Activated CD4-positive, alpha-beta memory T cell treated with anti-CD3 and anti-CD28 coated beads for 36 hours (primary cell): ENCODE data around the gene ADO. TPM values are rescaled to one million over a fixed set of nuclear protein-coding genes. Genes with fewer than 3 reads are reported as not detected.

Experiments used
- CTCF ChIA-PET: fragments of 350-600 bp; sonication (Branson Sonifier 250); formaldehyde crosslinking; loops from one replicate; lab custom pipeline; 2021; ENCODE audit warnings: antibody characterized with exemption, inconsistent platforms; lab: Charles Lee
- POLR2A ChIA-PET: fragments of 350-600 bp; sonication (Branson Sonifier 250); formaldehyde crosslinking; loops from one replicate; lab custom pipeline; 2021; ENCODE audit warnings: antibody characterized with exemption; lab: Charles Lee
- DNase-seq: peaks from one replicate; pipeline ENCODE4 v3.0.0-alpha.2; 2020
- H3K27ac Mint-ChIP-seq: one replicate; pipeline ENCODE4 v1.8.0; 2021; ENCODE audit warnings: mixed read lengths
- H3K27me3 Mint-ChIP-seq: one replicate; pipeline ENCODE4 v1.8.0; 2021; ENCODE audit warnings: mixed read lengths
- H3K36me3 Mint-ChIP-seq: one replicate; pipeline ENCODE4 v1.8.0; 2021; ENCODE audit warnings: mixed read lengths
- H3K4me1 Mint-ChIP-seq: one replicate; pipeline ENCODE4 v1.8.0; 2021; ENCODE audit warnings: low read depth, mixed read lengths
- H3K4me3 Mint-ChIP-seq: one replicate; pipeline ENCODE4 v1.8.0; 2021; ENCODE audit warnings: mild to moderate bottlenecking, mixed read lengths
- H3K9me3 Mint-ChIP-seq: one replicate; pipeline ENCODE4 v1.8.0; 2021; ENCODE audit warnings: mixed read lengths
- intact Hi-C: fragments of 100-400 bp; cut with micrococcal nuclease; formaldehyde crosslinking; loops from one replicate; pipeline ENCODE4 v1.15.1; 2023
- total RNA-seq, 2 experiments: library from RNA; stranded (reverse); gene quantifications; one replicate each; pipeline ENCODE4 v1.2.3, GENCODE V29; 2021

ADO gene
- total RNA-seq, 2 experiments from 2014 or later: 26.7 to 27.1 TPM

DNA sequence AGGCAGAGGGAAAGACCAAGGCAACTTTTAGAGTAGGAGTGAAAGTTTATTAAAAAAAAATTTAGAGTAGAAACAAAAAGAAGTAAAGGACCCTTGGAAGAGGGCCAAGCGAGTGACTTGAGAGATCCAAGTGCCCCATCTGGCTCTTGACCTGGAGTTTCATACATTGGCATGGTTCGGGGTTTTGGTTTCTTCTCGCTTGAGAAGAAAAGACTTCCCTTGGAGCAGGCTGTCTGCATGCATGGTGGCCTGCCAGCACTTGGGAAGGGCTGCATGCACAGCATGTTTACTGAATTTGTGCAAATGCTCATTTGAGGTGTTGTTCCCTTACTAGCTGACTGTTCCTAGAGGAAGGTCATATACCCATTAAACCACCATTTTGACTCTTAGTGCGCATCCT is 8.8 kb upstream of the ADO start:
- no peaks in the 10 kb centered on the region for H3K4me1 Mint-ChIP-seq
- peaks cover 15% of the 10 kb centered on the region for H3K27me3 Mint-ChIP-seq
- CTCF ChIA-PET: no interaction called here
- POLR2A ChIA-PET: no interaction called here
- no peak overlapping the region for H3K4me3 Mint-ChIP-seq
- no peak overlapping the region for H3K27ac Mint-ChIP-seq
- DNase-seq: no peak
- no peaks in the 10 kb centered on the region for H3K36me3 Mint-ChIP-seq
- no peaks in the 10 kb centered on the region for H3K9me3 Mint-ChIP-seq
- intact Hi-C loops: no loop called here

DNA sequence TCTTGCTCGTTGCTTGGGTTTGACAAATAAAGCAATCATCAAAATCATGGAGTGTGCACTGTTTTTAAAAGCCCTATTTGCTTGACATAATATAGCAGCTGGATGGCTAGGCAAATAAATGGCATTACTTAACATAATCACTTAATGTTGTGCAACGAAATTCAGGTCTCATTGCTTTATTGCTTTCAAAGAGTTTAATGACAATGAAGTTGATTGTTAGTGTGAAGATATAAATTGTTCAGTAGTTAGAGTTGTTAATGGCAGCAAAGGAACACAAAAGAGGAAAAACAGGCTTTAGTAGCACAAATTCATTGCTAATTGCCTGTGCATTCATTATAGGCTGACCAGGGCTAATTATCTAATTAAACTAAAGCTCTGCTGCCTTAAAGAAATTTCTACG is 7.6 kb upstream of the ADO start:
- ChIA-PET POLR2A (no interaction called here), CTCF (no interaction called here)
- Mint-ChIP-seq H3K36me3 (no peaks in the 10 kb centered on the region), H3K27ac (no peak overlapping the region), H3K9me3 (no peaks in the 10 kb centered on the region), H3K4me3 (no peak overlapping the region), H3K4me1 (no peaks in the 10 kb centered on the region), H3K27me3 (peaks cover 13% of the 10 kb centered on the region)
- intact Hi-C loops: no loop called here
- no peak for DNase-seq

DNA sequence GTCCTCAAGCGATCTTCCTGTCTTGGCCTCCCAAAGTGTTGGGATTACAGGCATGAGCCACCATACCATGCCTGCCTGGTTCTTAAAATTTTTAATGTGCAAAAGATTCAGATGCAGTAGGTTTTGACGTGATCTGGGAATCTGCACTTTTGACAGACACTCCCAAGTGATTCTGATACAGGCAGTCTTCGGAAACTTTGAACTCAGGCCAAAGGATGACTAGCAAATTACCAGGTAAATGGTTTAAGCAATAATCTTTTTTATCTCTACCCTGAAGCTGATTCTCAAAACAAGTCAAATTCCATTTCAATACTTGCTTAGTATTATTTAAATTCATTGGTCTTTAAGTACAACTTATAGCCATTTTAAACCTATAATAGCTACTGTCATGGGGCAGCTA is 2.6 kb upstream of the ADO start:
- H3K27me3 Mint-ChIP-seq: peaks cover 6% of the 10 kb centered on the region
- peaks cover 18% of the 10 kb centered on the region for H3K4me1 Mint-ChIP-seq
- intact Hi-C loops: no loop called here
- H3K4me3 Mint-ChIP-seq: no peak overlapping the region
- ChIA-PET POLR2A (interaction anchor here (0.7 kb wide), 1 partner anchor 135 kb away, joined by 6 read pairs; no protein-coding TSS in a partner anchor), CTCF (interaction anchor here (0.8 to 5.8 kb wide), 3 partner anchors 30 to 332 kb away, joined by 3 to 43 read pairs (median 3); no protein-coding TSS in a partner anchor)
- H3K27ac Mint-ChIP-seq: no peak overlapping the region
- H3K9me3 Mint-ChIP-seq: no peaks in the 10 kb centered on the region
- DNase-seq: no peak
- H3K36me3 Mint-ChIP-seq: peaks cover 13% of the 10 kb centered on the region

DNA sequence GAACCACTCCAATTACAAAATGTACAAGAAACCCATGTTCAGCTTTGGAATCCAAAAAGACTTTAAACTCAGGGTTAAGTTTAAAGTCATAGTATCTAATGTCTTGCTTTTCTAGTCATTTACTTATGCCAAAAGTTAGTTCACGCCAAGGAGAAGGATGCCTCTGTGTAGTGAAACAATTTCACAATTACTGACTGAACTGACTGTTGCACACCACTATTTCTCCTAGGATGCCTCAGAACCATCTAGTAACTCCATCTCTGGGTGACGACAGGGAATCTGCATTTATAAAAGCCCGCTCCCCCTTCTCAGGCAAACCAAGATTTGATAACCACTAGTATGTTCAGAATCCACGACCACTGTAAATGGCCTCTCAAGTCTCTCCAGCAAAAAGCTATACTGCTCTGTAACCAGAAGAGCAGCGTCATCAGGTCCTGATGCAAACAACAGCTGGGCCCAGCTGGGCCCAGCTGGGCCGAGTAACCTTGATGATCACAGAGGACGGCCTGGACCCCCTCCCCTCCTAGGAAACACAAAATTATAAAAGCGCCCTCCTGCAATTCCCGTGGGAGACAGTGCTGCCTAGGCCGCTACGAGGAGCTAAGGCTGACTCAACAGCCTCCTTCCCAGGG is 680 bp upstream of the ADO start:
- Mint-ChIP-seq H3K4me1 (peaks cover 37% of the 10 kb centered on the region), H3K27me3 (peaks cover 3% of the 10 kb centered on the region), H3K9me3 (no peaks in the 10 kb centered on the region), H3K4me3 (peak overlapping the region; percentile 97), H3K36me3 (peaks cover 25% of the 10 kb centered on the region), H3K27ac (peak overlapping the region; percentile 100)
- ChIA-PET POLR2A (interaction anchor here (0.9 to 1.7 kb wide), 3 partner anchors 13 to 123 kb away, joined by 3 to 13 read pairs (median 4); partner anchors contain the start of gene EGR2), CTCF (interaction anchor here (0.6 to 5.8 kb wide), 6 partner anchors 13 to 210 kb away, joined by 3 to 50 read pairs (median 4); partner anchors contain the start of gene EGR2)
- intact Hi-C loops: loop anchor here (1.0 kb wide), 1 partner anchor 12 kb away; the partner anchor contains the start of gene EGR2
- DNase-seq: no peak

DNA sequence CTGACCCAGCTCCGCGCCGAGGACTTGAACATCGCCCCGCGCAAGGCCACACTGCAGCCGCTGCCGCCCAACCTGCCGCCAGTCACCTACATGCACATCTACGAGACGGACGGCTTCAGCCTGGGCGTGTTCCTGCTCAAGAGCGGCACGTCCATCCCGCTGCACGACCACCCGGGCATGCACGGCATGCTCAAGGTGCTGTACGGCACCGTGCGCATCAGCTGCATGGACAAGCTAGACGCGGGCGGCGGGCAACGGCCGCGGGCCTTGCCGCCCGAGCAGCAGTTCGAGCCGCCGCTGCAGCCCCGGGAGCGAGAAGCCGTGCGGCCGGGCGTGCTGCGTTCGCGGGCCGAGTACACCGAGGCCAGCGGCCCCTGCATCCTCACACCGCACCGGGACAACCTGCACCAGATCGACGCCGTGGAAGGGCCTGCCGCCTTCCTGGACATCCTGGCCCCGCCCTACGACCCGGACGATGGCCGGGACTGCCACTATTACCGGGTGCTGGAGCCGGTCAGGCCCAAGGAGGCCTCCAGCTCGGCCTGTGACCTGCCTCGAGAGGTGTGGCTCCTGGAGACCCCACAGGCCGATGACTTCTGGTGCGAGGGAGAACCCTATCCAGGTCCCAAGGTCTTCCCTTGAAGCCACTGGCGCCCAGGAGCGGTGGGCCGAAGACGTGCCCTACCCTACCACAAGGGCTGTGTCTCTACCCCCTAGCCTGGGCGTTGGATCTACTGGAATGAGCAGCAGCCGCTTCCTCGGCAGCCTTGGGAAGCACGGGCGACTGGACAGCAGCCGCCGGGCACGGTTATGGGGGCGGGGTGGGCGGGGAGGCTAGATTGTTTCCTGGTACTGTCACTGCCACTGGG is 945 bp downstream of the ADO start:
- Mint-ChIP-seq H3K4me1 (peaks cover 51% of the 10 kb centered on the region), H3K27ac (peak overlapping the region; percentile 91), H3K36me3 (peaks cover 30% of the 10 kb centered on the region), H3K9me3 (no peaks in the 10 kb centered on the region), H3K4me3 (peak overlapping the region; percentile 97), H3K27me3 (no peaks in the 10 kb centered on the region)
- intact Hi-C loops: no loop called here
- DNase-seq: peak; percentile 33
- POLR2A ChIA-PET: interaction anchor here (0.5 to 1.7 kb wide), 7 partner anchors 11 to 168 kb away, joined by 3 to 13 read pairs (median 4); partner anchors contain the start of gene EGR2
- CTCF ChIA-PET: interaction anchor here (1.2 to 5.8 kb wide), 6 partner anchors 11 to 368 kb away, joined by 3 to 50 read pairs (median 9); partner anchors contain the start of gene EGR2

DNA sequence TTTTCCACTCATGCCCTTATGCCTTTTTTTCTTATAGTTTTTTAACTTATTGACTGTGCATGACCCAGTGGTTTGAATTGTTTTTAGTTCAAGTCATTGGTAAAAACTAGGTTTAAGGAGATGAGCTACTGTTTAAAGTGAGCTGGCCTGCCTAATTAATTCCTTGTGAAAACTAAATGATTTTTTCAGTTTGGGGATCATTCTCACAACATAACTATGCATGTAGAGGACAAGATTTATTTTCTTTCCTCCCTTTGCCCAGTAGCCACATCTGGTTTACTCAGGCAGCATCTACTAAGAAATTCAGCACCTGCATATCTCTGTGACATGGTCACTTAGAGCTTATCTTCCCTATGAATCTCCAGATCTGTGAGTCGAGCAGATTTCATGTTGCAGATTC is 1.7 kb downstream of the ADO start:
- intact Hi-C loops: no loop called here
- H3K4me1 Mint-ChIP-seq: peaks cover 59% of the 10 kb centered on the region
- no peaks in the 10 kb centered on the region for H3K27me3 Mint-ChIP-seq
- ChIA-PET POLR2A (interaction anchor here (0.7 to 1.6 kb wide), 6 partner anchors 10 to 462 kb away, joined by 3 to 9 read pairs (median 3); partner anchors contain the start of gene EGR2), CTCF (interaction anchor here (0.9 to 5.8 kb wide), 5 partner anchors 10 to 368 kb away, joined by 3 to 50 read pairs (median 11); partner anchors contain the start of gene EGR2)
- H3K36me3 Mint-ChIP-seq: peaks cover 30% of the 10 kb centered on the region
- no peak for DNase-seq
- H3K9me3 Mint-ChIP-seq: no peaks in the 10 kb centered on the region
- peak overlapping the region; percentile 97 for H3K4me3 Mint-ChIP-seq
- H3K27ac Mint-ChIP-seq: peak overlapping the region; percentile 21

DNA sequence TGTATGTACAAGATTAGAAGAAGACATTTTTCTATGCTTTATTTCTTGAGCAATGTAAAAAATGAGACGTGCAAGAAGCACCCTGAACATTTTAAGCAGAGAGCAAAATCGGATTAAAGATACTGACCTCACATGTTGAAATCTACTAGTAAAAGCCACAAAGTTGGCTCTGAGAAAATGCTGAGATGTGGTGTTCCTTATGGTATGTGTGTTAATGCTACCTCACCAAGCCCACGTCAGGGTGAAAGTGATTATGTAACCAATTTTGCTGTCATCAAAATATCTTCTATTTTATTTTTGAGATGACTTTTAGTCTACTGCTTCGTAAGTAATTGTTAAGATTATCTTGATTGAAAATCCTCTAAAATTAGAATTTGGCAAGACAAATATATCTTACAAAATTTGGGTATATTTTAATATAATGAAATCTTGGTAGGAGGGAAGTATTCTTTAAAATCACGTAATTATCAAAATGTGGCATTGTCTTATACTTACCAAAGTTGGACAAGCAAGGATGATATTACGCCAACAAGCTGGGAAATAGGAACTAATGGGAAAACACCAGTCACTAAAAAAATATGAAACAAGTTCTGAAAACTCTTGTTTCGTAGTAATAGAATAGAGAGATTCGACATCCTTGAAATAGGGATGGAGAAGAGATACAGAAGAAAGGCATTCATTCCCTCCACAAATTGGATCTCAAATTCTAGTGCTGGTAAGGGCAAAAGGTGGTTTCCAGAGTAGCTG is 5.8 kb downstream of the ADO start:
- Mint-ChIP-seq H3K27ac (peak overlapping the region; percentile 88), H3K4me3 (no peak overlapping the region), H3K4me1 (peaks cover 82% of the 10 kb centered on the region), H3K27me3 (no peaks in the 10 kb centered on the region), H3K36me3 (peaks cover 64% of the 10 kb centered on the region), H3K9me3 (no peaks in the 10 kb centered on the region)
- intact Hi-C loops: loop anchor here (2.0 to 10.0 kb wide), 3 partner anchors 282 to 714 kb away; partner anchors contain the start of gene REEP3
- CTCF ChIA-PET: interaction anchor here (0.9 to 2.2 kb wide), 6 partner anchors 8 to 200 kb away, joined by 3 to 14 read pairs (median 6); no protein-coding TSS in a partner anchor
- POLR2A ChIA-PET: interaction anchor here (0.6 to 1.8 kb wide), 5 partner anchors 31 to 787 kb away, joined by 3 to 7 read pairs (median 6); no protein-coding TSS in a partner anchor
- no peak for DNase-seq

DNA sequence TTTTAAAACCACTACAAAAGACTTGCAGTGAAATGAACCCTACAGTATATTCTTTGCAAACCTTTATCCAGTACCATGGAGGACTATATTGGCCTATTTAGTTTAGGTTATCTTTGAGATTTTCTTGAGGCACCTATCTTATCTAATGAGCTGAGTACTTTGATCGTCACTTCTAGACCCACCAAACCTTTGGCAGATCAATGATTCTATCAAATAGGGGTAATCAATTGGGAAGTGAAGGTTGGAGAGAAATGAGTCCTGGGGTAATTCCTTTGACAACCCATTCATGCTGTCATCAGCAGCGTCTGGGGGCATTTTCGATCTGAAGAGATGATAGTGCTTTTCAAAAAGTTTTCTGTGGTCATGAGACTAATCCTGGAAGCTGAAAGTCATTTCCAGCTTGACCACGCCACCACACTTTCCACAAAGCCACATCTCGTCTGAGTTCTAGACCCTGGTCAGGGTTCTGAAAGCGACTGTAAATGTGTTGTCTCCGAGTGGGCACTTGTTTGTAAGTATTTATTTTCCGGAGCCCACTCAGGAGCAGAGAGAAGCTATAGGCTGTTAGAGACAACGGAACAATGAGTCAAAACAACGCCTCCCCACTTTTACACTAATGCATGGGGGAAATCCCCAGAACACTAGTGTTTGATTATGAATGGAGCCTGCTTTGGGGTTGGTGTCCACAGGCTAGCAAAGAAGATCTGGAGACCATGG is 6.8 kb downstream of the ADO start:
- peak; percentile 94 for DNase-seq
- ChIA-PET POLR2A (interaction anchor here (0.6 to 2.0 kb wide), 8 partner anchors 32 to 191 kb away, joined by 3 to 16 read pairs (median 4); no protein-coding TSS in a partner anchor), CTCF (interaction anchor here (0.8 to 2.2 kb wide), 9 partner anchors 8 to 319 kb away, joined by 3 to 14 read pairs (median 4); no protein-coding TSS in a partner anchor)
- Mint-ChIP-seq H3K27me3 (no peaks in the 10 kb centered on the region), H3K4me3 (peak overlapping the region; percentile 88), H3K9me3 (no peaks in the 10 kb centered on the region), H3K4me1 (peaks cover 79% of the 10 kb centered on the region), H3K36me3 (peaks cover 65% of the 10 kb centered on the region), H3K27ac (peak overlapping the region; percentile 88)
- intact Hi-C loops: loop anchor here (1.0 to 10.0 kb wide), 14 partner anchors 32 to 896 kb away; partner anchors contain the start of gene REEP3

DNA sequence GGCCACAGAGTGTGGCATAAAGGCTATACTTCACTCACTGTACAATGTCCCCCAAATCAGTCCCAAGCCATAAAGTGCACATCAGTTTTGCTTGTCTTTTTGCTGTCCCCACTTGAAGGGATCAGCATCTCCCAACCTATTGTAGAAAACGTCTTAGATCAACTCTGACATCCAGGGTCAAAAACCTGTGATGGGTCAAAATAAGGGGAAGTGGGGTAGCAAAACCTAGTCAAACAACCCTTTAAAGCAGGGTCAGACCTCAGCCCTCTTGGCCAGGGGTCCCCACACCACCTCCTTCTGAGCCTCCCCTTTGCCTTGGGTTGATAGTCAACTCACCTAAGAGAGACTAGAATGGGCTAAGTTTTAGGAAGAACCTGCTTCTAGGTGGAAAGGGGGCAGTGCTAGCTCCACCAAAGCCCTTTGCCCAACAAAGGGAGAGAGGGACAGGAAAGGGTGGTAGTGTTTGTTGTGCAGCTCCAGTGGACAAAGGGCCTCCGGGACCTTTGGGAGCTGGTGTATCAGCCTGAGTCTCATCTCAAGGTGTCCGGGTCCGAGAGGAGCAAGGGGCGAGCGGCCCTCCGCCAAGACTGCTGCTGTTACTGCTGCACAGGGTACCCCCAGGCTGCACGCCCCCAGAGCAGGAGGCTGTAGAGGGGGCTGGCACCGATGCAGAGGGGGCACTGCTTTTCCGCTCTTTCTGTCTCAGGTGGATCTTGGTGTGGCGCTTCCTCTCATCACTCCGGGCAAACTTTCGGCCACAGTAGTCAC is 8.3 kb downstream of the ADO start:
- H3K36me3 Mint-ChIP-seq: peaks cover 52% of the 10 kb centered on the region
- CTCF ChIA-PET: interaction anchor here (1.5 kb wide), 1 partner anchor 217 kb away, joined by 4 read pairs; no protein-coding TSS in a partner anchor
- H3K4me1 Mint-ChIP-seq: peaks cover 66% of the 10 kb centered on the region
- peak overlapping the region; percentile 76 for H3K27ac Mint-ChIP-seq
- intact Hi-C loops: loop anchor here (10.0 kb wide), 1 partner anchor 712 kb away; the partner anchor contains the start of gene REEP3
- no peaks in the 10 kb centered on the region for H3K27me3 Mint-ChIP-seq
- POLR2A ChIA-PET: interaction anchor here (2.0 kb wide), 1 partner anchor 79 kb away, joined by 16 read pairs; no protein-coding TSS in a partner anchor
- no peak for DNase-seq
- no peaks in the 10 kb centered on the region for H3K9me3 Mint-ChIP-seq
- H3K4me3 Mint-ChIP-seq: peak overlapping the region; percentile 88

DNA sequence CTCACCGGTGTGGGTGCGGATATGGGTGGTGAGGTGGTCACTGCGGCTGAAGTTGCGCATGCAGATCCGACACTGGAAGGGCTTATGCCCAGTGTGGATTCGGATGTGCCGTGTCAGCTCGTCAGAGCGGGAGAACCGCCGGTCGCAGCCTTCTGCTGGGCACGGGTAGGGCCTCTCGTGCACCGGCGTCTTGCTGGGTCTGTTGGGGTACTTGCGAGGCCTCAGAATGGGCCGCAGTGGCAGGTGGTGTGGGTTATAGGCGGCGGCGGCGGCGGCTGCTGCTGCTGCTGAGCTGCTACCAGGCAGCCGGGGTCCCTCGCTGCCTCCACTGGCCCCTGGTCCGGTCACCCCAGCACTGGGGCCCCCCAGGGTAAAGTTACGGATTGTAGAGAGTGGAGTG is 8.9 kb downstream of the ADO start:
- H3K36me3 Mint-ChIP-seq: peaks cover 51% of the 10 kb centered on the region
- no peaks in the 10 kb centered on the region for H3K27me3 Mint-ChIP-seq
- DNase-seq: no peak
- H3K9me3 Mint-ChIP-seq: no peaks in the 10 kb centered on the region
- H3K27ac Mint-ChIP-seq: peak overlapping the region; percentile 76
- ChIA-PET POLR2A (interaction anchor here (3.9 kb wide), 1 partner anchor 80 kb away, joined by 17 read pairs; no protein-coding TSS in a partner anchor), CTCF (interaction anchor here (1.5 to 6.7 kb wide), 3 partner anchors 8 to 217 kb away, joined by 4 to 139 read pairs (median 50); partner anchors contain the start of gene ADO)
- peak overlapping the region; percentile 88 for H3K4me3 Mint-ChIP-seq
- H3K4me1 Mint-ChIP-seq: peaks cover 61% of the 10 kb centered on the region
- intact Hi-C loops: loop anchor here (10.0 kb wide), 1 partner anchor 711 kb away; the partner anchor contains the start of gene REEP3
